Measurements from ENCODE around the gene KLF6.

DNA sequence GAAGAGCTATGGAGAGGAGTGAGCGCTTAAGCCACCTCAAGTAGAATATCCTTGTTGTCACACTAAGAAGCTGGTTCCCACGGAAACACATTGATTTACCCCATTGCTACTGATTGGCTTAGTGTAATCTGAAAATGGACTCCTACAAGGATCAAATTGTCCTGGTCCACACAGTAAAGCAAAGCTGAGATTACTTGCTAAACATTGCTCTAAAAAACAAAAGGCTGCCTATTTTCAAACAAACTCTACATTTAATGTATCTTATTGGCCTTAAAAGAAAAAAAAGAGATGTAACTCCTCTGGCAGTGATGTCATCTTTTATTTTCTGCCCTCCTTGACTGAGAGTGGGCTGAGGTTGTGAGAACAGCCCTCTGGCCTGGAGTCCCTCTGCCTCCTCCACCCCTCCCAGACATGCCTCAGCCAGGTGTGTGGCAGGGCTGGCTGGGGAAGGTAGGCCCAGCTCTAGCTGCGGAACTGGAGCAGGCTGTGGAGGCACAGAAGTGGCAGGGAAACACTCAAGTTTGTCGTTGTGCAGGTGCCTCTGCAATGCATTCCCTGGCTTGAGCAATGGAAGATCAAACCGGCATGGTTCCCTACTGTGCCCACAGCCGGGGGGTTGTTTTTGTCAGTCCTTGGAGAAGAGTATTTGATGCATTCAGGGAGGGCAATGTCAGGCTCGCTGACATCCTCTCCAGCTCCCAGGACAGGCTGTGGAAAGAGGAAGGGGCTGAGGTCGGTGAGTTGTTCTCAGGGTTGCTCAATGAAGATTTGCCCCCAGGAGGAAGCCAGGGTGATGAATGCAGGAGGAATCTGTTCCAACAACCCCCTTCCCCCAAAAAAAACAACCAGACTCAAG lies 9.1 kb downstream of the KLF6 start:
- TF ChIP-seq RAD21 (conservative IDR thresholded peaks at IDR 0.05), result no peak
- TF ChIP-seq, protein P1, sequence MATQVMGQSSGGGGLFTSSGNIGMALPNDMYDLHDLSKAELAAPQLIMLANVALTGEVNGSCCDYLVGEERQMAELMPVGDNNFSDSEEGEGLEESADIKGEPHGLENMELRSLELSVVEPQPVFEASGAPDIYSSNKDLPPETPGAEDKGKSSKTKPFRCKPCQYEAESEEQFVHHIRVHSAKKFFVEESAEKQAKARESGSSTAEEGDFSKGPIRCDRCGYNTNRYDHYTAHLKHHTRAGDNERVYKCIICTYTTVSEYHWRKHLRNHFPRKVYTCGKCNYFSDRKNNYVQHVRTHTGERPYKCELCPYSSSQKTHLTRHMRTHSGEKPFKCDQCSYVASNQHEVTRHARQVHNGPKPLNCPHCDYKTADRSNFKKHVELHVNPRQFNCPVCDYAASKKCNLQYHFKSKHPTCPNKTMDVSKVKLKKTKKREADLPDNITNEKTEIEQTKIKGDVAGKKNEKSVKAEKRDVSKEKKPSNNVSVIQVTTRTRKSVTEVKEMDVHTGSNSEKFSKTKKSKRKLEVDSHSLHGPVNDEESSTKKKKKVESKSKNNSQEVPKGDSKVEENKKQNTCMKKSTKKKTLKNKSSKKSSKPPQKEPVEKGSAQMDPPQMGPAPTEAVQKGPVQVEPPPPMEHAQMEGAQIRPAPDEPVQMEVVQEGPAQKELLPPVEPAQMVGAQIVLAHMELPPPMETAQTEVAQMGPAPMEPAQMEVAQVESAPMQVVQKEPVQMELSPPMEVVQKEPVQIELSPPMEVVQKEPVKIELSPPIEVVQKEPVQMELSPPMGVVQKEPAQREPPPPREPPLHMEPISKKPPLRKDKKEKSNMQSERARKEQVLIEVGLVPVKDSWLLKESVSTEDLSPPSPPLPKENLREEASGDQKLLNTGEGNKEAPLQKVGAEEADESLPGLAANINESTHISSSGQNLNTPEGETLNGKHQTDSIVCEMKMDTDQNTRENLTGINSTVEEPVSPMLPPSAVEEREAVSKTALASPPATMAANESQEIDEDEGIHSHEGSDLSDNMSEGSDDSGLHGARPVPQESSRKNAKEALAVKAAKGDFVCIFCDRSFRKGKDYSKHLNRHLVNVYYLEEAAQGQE (IDR thresholded peaks at IDR 0.05; ENCODE audit: borderline replicate concordance), result no peak
- TF ChIP-seq, protein P2, sequence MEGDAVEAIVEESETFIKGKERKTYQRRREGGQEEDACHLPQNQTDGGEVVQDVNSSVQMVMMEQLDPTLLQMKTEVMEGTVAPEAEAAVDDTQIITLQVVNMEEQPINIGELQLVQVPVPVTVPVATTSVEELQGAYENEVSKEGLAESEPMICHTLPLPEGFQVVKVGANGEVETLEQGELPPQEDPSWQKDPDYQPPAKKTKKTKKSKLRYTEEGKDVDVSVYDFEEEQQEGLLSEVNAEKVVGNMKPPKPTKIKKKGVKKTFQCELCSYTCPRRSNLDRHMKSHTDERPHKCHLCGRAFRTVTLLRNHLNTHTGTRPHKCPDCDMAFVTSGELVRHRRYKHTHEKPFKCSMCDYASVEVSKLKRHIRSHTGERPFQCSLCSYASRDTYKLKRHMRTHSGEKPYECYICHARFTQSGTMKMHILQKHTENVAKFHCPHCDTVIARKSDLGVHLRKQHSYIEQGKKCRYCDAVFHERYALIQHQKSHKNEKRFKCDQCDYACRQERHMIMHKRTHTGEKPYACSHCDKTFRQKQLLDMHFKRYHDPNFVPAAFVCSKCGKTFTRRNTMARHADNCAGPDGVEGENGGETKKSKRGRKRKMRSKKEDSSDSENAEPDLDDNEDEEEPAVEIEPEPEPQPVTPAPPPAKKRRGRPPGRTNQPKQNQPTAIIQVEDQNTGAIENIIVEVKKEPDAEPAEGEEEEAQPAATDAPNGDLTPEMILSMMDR (IDR thresholded peaks at IDR 0.05; ENCODE audit: poor library complexity, severe bottlenecking), result no peak
- no peak for TF ChIP-seq POLR2AphosphoS5 (IDR thresholded peaks at IDR 0.05)
- TF ChIP-seq EZH2 (IDR thresholded peaks at IDR 0.05; ENCODE audit: borderline replicate concordance, insufficient read depth, low read length, poor library complexity, severe bottlenecking), result no peak

Measured in neural cell (in vitro differentiated cells).